WTC11 (cell line): Measurements from ENCODE around the gene VWA8. TPM values are rescaled to one million over a fixed set of nuclear protein-coding genes. Genes with fewer than 3 reads are reported as not detected.
"Not testable (repeated sequence)": the region's sequence is repeated elsewhere in the genome, so short reads cannot be mapped to it uniquely, and the experiment has no call there.

Source experiments
- ATAC-seq: fragments of 200-7000 bp; cut with Tn5 transposase; 2 replicates; pipeline ENCODE4 v1.10.0; 2021; ENCODE audit warnings: mild to moderate bottlenecking, moderate library complexity
- CTCF ChIA-PET: fragments of 300-600 bp; sonication (Branson Sonifier 250); formaldehyde crosslinking; loops from one replicate; lab custom pipeline; 2021; ENCODE audit warnings: antibody characterized with exemption; lab: Charles Lee
- POLR2A ChIA-PET: fragments of 350-600 bp; sonication (Branson Sonifier 250); formaldehyde crosslinking; loops from one replicate; lab custom pipeline; 2021; ENCODE audit warnings: antibody characterized with exemption; lab: Charles Lee
- DNase-seq: peaks from one replicate; pipeline ENCODE4 v3.0.0; 2021; ENCODE audit warnings: low spot score
- H3K27ac Mint-ChIP-seq: 2 replicates; pipeline ENCODE4 v1.8.0; 2021; ENCODE audit warnings: mixed read lengths
- H3K27me3 Mint-ChIP-seq: 2 replicates; pipeline ENCODE4 v1.8.0; 2021; ENCODE audit warnings: low read depth, mild to moderate bottlenecking, moderate library complexity, mixed read lengths
- H3K36me3 Mint-ChIP-seq: 2 replicates; pipeline ENCODE4 v1.8.0; 2021; ENCODE audit warnings: mixed read lengths
- H3K4me1 Mint-ChIP-seq: 2 replicates; pipeline ENCODE4 v1.8.0; 2022; ENCODE audit warnings: mixed read lengths
- H3K4me3 Mint-ChIP-seq: 2 replicates; pipeline ENCODE4 v1.8.0; 2021; ENCODE audit warnings: mild to moderate bottlenecking, moderate library complexity, mixed read lengths
- H3K9me3 Mint-ChIP-seq: 2 replicates; pipeline ENCODE4 v1.8.0; 2021; ENCODE audit warnings: mixed read lengths
- AFF4 ChIP-seq: sonication (generic); formaldehyde crosslinking; IDR thresholded peaks from 2 replicates; pipeline ENCODE4 v1.8.1; 2023; ENCODE audit warnings: mild to moderate bottlenecking, missing genetic modification reagents, borderline replicate concordance
- AR ChIP-seq: fragments of 250-450 bp; sonication (Bioruptor Pico); IDR thresholded peaks from 2 replicates; pipeline ENCODE4 v1.9.0; 2021; ENCODE audit warnings: mild to moderate bottlenecking
- EMX1 ChIP-seq: fragments of 250-450 bp; sonication (Bioruptor Pico); IDR thresholded peaks from 2 replicates; pipeline ENCODE4 v1.8.0; 2021; ENCODE audit warnings: mild to moderate bottlenecking
- FOXP4 ChIP-seq: sonication (generic); formaldehyde crosslinking; IDR thresholded peaks from 2 replicates; pipeline ENCODE4 v1.8.0; 2022; ENCODE audit warnings: mild to moderate bottlenecking, missing genetic modification reagents
- GABPB1 ChIP-seq: sonication (generic); formaldehyde crosslinking; IDR thresholded peaks from 2 replicates; pipeline ENCODE4 v1.8.1; 2023; ENCODE audit warnings: mild to moderate bottlenecking, missing genetic modification reagents
- MYBL2 ChIP-seq: sonication (generic); formaldehyde crosslinking; IDR thresholded peaks from 2 replicates; pipeline ENCODE4 v1.8.1; 2023; ENCODE audit warnings: mild to moderate bottlenecking, moderate library complexity, missing genetic modification reagents
- NFYB ChIP-seq: sonication (generic); formaldehyde crosslinking; conservative IDR thresholded peaks from 2 replicates; pipeline ENCODE4 v1.8.0; 2022; ENCODE audit warnings: low read depth, missing genetic modification reagents
- NR3C1 ChIP-seq: sonication (generic); formaldehyde crosslinking; conservative IDR thresholded peaks from 2 replicates; pipeline ENCODE4 v1.8.1; 2023; ENCODE audit warnings: low read depth, mild to moderate bottlenecking, missing genetic modification reagents
- OVOL2 ChIP-seq: fragments of 250-450 bp; sonication (Bioruptor Pico); IDR thresholded peaks from 2 replicates; pipeline ENCODE4 v1.9.0; 2021; ENCODE audit warnings: mild to moderate bottlenecking, borderline replicate concordance
- RELA ChIP-seq: sonication (generic); formaldehyde crosslinking; IDR thresholded peaks from 2 replicates; pipeline ENCODE4 v1.8.1; 2022; ENCODE audit warnings: missing genetic modification reagents, mild to moderate bottlenecking, borderline replicate concordance
- RORB ChIP-seq: fragments of 250-450 bp; sonication (Bioruptor Pico); IDR thresholded peaks from 2 replicates; pipeline ENCODE4 v1.9.0; 2021; ENCODE audit warnings: mild to moderate bottlenecking
- TCF7 ChIP-seq: sonication (generic); formaldehyde crosslinking; IDR thresholded peaks from 2 replicates; pipeline ENCODE4 v1.8.0; 2022; ENCODE audit warnings: mild to moderate bottlenecking, low read depth, missing genetic modification reagents, moderate library complexity
- ZBTB43 ChIP-seq: sonication (generic); formaldehyde crosslinking; IDR thresholded peaks from 2 replicates; pipeline ENCODE4 v1.8.1; 2023; ENCODE audit warnings: mild to moderate bottlenecking, missing genetic modification reagents
- ZNF263 ChIP-seq: sonication (generic); formaldehyde crosslinking; IDR thresholded peaks from 2 replicates; pipeline ENCODE4 v1.8.1; 2022; ENCODE audit warnings: low read depth, mild to moderate bottlenecking, moderate library complexity, missing genetic modification reagents
- ZNF416 ChIP-seq: fragments of 250-450 bp; sonication (Bioruptor Pico); IDR thresholded peaks from 2 replicates; pipeline ENCODE4 v1.9.0; 2021; ENCODE audit warnings: mild to moderate bottlenecking, inconsistent platforms
- total RNA-seq: library from RNA; stranded (reverse); gene quantifications from 3 replicates; pipeline ENCODE4 v1.2.3, GENCODE V29; 2021
- TF ChIP-seq, protein P1 (sequence below): sonication (generic); formaldehyde crosslinking; IDR thresholded peaks from 2 replicates; pipeline ENCODE4 v1.8.1; 2022; ENCODE audit warnings: missing genetic modification reagents, borderline replicate concordance
- TF ChIP-seq, protein P2 (sequence below): sonication (generic); formaldehyde crosslinking; IDR thresholded peaks from 2 replicates; pipeline ENCODE4 v1.8.0; 2022; ENCODE audit warnings: mild to moderate bottlenecking, missing genetic modification reagents
- TF ChIP-seq, protein P3 (sequence below): sonication (generic); formaldehyde crosslinking; IDR thresholded peaks from 2 replicates; pipeline ENCODE4 v1.8.1; 2022; ENCODE audit warnings: low read depth, mild to moderate bottlenecking, moderate library complexity, missing genetic modification reagents, borderline replicate concordance
- TF ChIP-seq, protein P4 (sequence below): sonication (generic); formaldehyde crosslinking; IDR thresholded peaks from 2 replicates; pipeline ENCODE4 v1.8.1; 2022; ENCODE audit warnings: mild to moderate bottlenecking, moderate library complexity, missing genetic modification reagents

Gene VWA8
- total RNA-seq, 1 experiment from 2014 or later, result 19.9 TPM

GRCh38 chr13:41542799-41543198 lies 418.1 kb downstream of the VWA8 start:
- Mint-ChIP-seq H3K9me3 (peaks cover 23% of the 10 kb centered on the region), H3K27me3 (peaks cover 25% of the 10 kb centered on the region), H3K4me1 (peaks cover 30% of the 10 kb centered on the region), H3K36me3 (peaks cover 16% of the 10 kb centered on the region)
- CTCF ChIA-PET, H3K27ac Mint-ChIP-seq, H3K4me3 Mint-ChIP-seq, ATAC-seq, DNase-seq, POLR2A ChIA-PET: not testable (repeated sequence)
- TF ChIP-seq NFYB (CRISPR knock-in tag), result 0 out of 2 replicates have a peak, but pooled peaks have one; percentile 27

DNA sequence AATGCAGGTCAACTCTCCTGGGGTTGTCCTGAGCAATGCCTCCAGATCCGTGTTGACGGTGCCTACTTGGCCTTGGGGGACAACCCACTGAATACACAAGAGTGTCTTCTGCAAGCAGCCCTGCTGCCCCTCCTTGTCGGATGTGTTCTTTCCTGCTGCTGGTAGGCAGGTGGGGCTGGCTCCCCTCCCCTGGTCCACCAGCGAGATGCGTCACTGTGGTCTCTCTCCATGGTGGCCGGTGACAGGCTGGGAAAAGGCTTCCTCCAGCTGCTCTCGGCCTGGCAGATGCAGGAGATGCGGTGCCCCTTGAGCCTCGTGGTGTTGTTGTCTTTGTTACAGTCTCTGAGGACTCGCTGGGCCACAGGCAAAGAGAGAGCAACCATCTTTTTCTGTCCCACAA lies 418.6 kb downstream of the VWA8 start:
- H3K4me1 Mint-ChIP-seq, result peaks cover 25% of the 10 kb centered on the region
- peaks cover 31% of the 10 kb centered on the region for H3K27me3 Mint-ChIP-seq
- H3K36me3 Mint-ChIP-seq, result peaks cover 16% of the 10 kb centered on the region
- no peak overlapping the region for H3K4me3 Mint-ChIP-seq
- DNase-seq, result no peak
- TF ChIP-seq AR (CRISPR knock-in tag) (no peak), ZNF416 (CRISPR knock-in tag) (no peak), ZNF263 (CRISPR knock-in tag) (no peak), EMX1 (CRISPR knock-in tag) (no peak), AFF4 (no peak), NR3C1 (CRISPR knock-in tag) (no peak), RORB (no peak), GABPB1 (no peak), MYBL2 (no peak), OVOL2 (CRISPR knock-in tag) (no peak), ZBTB43 (CRISPR knock-in tag) (no peak), RELA (CRISPR knock-in tag) (no peak), TCF7 (CRISPR knock-in tag) (no peak), FOXP4 (CRISPR knock-in tag) (no peak)
- TF ChIP-seq, protein P1, sequence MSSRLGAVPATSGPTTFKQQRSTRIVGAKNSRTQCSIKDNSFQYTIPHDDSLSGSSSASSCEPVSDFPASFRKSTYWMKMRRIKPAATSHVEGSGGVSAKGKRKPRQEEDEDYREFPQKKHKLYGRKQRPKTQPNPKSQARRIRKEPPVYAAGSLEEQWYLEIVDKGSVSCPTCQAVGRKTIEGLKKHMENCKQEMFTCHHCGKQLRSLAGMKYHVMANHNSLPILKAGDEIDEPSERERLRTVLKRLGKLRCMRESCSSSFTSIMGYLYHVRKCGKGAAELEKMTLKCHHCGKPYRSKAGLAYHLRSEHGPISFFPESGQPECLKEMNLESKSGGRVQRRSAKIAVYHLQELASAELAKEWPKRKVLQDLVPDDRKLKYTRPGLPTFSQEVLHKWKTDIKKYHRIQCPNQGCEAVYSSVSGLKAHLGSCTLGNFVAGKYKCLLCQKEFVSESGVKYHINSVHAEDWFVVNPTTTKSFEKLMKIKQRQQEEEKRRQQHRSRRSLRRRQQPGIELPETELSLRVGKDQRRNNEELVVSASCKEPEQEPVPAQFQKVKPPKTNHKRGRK, result no peak
- TF ChIP-seq, protein P2, sequence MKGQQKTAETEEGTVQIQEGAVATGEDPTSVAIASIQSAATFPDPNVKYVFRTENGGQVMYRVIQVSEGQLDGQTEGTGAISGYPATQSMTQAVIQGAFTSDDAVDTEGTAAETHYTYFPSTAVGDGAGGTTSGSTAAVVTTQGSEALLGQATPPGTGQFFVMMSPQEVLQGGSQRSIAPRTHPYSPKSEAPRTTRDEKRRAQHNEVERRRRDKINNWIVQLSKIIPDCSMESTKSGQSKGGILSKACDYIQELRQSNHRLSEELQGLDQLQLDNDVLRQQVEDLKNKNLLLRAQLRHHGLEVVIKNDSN (CRISPR knock-in tag), result no peak
- TF ChIP-seq, protein P3, sequence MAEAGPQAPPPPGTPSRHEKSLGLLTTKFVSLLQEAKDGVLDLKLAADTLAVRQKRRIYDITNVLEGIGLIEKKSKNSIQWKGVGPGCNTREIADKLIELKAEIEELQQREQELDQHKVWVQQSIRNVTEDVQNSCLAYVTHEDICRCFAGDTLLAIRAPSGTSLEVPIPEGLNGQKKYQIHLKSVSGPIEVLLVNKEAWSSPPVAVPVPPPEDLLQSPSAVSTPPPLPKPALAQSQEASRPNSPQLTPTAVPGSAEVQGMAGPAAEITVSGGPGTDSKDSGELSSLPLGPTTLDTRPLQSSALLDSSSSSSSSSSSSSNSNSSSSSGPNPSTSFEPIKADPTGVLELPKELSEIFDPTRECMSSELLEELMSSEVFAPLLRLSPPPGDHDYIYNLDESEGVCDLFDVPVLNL (CRISPR knock-in tag), result no peak
- TF ChIP-seq, protein P4, sequence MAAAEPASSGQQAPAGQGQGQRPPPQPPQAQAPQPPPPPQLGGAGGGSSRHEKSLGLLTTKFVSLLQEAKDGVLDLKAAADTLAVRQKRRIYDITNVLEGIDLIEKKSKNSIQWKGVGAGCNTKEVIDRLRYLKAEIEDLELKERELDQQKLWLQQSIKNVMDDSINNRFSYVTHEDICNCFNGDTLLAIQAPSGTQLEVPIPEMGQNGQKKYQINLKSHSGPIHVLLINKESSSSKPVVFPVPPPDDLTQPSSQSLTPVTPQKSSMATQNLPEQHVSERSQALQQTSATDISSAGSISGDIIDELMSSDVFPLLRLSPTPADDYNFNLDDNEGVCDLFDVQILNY (CRISPR knock-in tag), result no peak
- H3K27ac Mint-ChIP-seq, result no peak overlapping the region
- peaks cover 23% of the 10 kb centered on the region for H3K9me3 Mint-ChIP-seq
- POLR2A ChIA-PET, result no interaction called here
- CTCF ChIA-PET, result no interaction called here
- no peak for ATAC-seq
